Islet of Langerhans (tissue), 1 donor: Measurements from ENCODE around the gene RASIP1.
"Not testable (repeated sequence)": the region's sequence is repeated elsewhere in the genome, so short reads cannot be mapped to it uniquely, and the experiment has no call there.

ENCODE experiments used
- FAIRE-seq: peaks from one replicate; lab custom pipeline; 2011; peaks lifted over from hg19 to GRCh38; lab: Jason Lieb, UNC

Gene RASIP1

DNA sequence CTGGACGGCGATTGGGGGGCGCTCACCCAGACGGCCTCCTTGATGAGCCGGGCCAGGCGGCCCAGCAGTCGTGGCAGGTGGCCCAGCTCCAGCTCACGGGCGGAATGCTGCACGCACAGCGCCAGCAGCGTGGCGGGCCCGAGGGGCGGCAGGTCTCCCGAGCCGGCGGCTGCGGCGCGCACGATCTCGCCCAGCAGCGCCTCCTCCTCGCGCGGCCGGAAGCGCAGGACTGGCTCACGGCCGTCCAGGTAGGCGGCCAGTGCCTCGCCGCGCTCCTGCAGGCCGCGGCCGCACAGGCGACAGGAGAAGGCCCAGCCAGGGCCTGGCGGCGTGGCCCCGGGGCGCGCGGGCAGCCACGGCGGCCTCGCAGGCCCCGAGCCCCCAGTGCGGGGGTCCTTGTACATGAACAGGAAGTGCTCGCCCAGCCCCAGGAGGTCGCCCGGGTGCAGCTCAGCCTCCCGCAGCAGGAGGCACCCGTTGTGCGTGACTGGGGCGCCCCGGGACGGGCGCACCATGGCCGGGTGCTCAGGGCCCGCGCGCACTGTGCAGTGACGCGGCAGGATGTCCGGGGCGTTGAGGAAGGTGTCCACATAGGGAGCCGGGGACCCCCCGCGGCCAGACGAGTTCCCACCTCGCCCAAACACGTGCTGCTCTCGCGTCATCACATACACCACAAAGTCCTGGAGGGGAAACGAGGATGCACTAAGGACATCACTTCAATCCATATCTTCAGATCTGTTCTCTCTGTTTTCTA lies 11.3 kb downstream of the RASIP1 start:
- FAIRE-seq = no peak

GRCh38 chr19:48726556-48726955 lies 13.9 kb downstream of the RASIP1 start:
- FAIRE-seq = no peak

DNA sequence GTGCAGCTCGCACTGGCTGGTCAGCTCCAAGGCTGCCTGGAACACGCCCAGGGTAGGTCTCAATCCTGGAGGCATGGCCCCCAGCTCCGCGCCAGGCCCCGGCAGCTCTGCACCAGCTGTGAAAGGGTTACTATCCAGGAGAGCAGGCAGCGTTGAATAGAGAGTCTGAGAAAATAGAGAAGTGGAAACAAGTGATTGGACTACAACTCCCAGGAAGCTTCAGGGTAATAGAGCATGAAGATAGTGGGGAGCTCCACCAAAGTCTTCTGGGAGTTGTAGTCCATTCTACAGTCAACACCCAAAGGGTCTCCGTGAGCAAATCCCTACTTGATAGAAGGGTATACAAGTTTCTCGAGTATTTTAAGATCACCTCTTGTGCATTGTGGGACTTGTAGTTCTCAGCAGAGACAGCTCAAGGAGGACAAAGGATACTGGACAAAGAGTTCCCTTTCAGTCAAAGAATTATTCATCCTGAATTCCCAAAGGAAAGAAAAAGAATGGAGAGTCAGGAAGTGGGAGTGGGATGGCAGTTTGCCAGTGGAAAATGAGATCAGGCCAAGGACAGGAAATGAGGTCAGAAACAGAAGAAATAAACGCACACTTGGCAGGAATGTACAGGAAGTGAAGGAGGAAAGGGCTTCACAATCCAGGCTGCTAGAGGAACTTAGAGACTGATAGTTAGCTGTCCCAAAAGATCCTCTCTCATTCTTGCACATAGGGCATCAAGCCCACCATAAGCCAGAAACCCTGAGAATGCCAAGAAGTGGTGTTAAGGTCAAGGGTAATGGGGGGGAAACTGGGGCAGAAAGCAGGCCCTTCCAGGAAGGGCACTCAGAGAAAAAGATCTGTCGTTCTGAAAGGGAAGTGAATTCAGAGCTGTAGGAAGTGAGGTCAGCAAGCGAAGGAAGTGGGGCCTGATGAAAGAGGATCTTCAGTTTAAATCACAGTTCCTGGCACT lies 15.3 kb downstream of the RASIP1 start:
- FAIRE-seq = no peak

DNA sequence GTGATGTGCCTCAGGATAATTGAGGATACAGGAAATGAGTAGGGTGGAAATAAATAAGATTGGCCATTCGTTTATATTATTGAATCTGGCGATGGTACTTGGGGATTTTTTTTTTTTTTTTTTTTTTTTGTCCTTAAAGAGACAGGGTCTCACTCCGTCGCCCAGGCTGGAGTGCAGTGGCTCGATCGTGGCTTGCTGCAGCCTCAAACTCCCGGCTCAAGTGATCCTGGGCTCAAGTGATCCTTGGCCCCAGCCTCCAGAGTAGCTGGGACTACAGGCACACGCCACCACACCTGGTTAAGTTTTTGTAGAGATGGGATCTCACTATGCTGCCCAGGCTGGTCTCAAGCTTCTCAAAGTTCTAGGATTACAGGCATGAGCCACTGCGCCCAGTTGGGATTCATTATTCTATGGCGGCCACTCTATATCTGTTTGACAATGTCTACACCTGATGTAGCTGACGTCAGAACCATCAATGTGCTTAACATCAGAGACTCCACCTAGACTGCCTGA lies 18.2 kb downstream of the RASIP1 start:
- no peak for FAIRE-seq

- peak; percentile 99 for FAIRE-seq
Measured at GRCh38 chr19:48720613-48721296, 19.7 kb downstream of the RASIP1 start.

DNA sequence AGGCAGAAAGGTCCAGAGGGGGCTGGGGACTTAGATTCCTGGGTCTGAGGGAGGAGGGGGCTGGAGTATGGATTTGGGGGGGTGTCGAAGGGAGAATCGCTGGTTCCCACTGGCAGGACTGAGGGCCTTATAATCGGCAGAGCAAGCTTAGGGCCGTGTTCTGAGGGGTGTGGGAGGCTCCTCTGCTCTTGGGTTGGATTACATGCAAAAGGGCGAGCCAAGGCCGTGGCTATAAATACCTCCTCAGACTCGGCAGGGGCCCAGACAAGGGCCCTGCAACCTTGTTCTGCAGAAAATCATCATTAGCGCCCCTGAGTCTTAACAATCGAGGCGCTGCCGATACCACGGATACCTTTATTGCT lies 20.2 kb downstream of the RASIP1 start:
- FAIRE-seq = no peak

DNA sequence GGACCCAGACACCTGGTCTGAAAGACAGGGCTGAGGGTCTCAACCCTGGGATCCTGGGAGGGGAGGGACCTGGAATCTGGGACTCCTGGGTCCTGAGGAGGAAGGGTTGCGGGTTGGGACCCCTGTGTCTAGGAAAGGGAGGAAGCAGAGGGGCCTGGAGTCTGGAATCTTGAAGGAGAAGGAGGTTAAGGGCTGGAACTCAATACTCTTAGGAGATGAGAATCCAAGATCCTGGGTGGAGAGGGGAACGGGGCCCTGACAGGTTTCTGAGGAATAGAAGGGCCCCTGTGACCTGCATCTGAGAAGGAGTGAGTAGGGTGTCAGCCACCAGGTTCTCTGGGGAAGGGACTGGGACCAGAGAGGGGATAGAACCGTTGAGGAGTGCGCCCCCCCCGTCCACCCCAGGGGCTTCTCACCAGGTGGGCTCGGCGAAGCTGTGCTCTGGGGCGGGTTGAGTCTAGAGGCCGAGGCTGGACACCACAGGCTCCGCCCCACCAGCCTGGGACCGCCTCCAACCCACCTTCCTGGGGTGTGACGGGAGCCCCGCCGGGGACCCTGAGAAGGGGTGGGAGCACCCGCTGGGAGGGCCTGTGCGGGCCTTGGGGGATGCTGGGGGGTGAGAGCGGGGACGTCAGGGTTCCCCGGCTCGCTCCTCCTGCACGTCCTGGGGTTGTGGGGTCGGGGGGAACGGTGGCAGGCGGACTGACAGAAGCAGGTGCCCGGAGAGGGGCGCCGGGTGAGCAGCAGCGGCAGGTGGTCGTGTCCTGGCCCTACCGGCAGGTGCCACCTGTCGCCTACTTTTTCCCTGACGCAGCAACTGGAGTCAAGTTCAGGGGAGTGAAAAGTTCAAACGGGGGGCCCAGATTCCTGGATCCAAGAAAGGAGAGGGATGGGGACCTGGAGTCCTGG lies 20.9 kb downstream of the RASIP1 start, which contains the start of gene MAMSTR:
MAMSTR (minus strand) TSS at position 463 of the 909 bp plus-strand sequence. CDS start 694 bp downstream, outside the sequence.
- FAIRE-seq = no peak

GRCh38 chr19:48718711-48719231 lies 21.6 kb downstream of the RASIP1 start:
- FAIRE-seq = no peak

GRCh38 chr19:48718106-48718505 lies 22.3 kb downstream of the RASIP1 start:
- FAIRE-seq = not testable (repeated sequence)

DNA sequence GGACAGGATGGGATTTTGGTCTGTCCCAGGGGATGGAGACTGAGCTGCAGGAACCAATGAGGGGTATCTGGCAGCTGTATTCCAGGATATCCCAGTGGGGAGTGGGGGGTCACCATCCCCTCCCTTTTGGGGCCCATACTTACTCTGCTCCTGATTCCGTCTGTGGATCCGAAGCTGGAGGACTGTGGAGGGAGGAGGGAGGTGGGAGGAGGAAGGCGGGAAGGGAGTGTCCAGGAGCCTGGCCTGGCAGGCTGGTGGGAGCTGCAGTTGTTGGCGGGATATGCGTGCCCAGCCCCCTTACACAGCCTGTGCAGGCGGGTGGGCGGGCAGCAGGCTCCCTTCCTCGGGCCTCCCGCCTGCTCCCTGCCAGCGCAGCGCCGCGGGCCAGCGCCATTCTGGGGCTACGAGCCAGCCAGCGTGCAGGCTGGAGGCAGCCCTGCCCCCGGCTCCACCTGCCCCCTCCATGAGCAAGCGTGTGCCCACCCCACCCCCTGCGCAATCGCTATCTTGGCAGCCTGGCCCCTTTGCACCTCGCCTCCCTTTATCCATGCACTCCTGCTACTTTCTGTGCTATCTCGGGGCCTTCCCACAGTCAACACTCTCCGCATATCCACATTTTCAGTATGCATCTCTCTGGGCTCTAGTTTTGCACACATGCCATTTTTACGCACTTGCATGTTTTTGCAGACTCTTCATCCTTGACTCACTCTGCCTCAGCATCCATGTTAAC lies 23.7 kb downstream of the RASIP1 start:
- no peak for FAIRE-seq

DNA sequence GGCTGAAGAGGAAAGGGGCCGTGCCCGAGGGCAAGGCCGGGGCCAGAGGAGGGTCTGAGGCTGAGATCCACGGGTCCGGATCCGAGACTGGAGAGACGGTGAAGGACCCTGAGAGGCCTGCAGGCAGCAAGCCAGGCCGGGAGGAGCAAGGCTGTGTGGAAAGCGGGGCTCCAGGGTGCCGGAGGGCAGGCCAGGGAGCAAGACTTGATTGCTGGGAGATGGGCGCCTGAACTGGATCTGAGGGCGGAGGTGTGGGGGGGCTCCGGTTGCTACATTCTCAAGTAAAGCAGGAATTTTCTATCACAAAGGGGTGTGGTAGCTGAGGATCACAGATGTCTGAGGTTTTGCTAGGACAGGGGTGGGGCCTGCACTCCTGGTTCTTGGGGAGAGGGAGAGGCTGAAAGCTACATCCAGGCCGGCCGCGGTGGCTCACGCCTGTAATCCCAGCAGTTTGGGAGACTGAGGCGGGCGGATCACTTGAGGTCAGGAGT lies 24.7 kb downstream of the RASIP1 start:
- no peak for FAIRE-seq

DNA sequence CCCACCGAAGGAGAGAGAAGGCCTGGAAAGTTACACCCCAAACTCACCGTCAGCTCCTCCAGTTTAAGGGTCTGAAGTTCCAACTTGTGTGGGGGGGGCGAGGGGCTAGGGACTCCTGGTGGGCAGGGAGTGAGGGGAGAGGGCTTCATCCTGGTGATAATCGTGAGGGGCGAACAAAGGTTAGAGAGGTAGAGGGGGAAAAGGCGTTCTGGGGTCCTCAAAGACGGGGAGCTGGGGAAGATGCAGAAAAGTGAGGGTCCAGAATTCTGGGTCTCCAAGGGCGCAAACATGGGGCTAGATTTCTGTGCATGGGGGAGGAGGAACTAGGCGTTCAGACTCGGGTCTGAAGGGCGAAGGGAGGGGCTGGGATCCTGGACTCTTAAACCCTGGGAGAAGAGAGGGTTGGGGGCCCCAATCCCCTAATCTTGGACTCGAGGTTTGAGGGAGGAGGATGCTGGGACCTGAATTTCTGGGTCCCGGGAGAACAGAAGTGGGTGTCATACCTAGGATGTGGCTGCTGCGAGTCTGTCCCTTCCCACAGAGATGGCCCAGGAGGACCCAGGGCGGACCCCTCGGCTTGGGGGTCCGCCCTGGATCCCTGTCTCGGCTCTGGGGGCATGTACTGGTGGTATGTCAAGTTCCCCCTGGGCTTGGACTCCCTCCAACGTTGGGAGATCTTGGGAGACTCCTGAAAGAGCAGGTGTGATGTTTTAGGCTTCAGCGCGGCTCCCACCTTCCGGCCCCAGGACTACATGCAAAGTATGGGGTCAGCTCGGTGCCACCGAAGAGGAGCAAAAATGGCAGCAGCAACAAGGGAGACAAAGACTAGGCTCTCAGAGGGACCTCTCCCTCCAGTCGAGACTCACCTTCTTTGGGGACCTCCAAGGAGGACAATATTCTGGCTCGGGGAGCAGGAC lies 25.4 kb downstream of the RASIP1 start:
- no peak for FAIRE-seq

DNA sequence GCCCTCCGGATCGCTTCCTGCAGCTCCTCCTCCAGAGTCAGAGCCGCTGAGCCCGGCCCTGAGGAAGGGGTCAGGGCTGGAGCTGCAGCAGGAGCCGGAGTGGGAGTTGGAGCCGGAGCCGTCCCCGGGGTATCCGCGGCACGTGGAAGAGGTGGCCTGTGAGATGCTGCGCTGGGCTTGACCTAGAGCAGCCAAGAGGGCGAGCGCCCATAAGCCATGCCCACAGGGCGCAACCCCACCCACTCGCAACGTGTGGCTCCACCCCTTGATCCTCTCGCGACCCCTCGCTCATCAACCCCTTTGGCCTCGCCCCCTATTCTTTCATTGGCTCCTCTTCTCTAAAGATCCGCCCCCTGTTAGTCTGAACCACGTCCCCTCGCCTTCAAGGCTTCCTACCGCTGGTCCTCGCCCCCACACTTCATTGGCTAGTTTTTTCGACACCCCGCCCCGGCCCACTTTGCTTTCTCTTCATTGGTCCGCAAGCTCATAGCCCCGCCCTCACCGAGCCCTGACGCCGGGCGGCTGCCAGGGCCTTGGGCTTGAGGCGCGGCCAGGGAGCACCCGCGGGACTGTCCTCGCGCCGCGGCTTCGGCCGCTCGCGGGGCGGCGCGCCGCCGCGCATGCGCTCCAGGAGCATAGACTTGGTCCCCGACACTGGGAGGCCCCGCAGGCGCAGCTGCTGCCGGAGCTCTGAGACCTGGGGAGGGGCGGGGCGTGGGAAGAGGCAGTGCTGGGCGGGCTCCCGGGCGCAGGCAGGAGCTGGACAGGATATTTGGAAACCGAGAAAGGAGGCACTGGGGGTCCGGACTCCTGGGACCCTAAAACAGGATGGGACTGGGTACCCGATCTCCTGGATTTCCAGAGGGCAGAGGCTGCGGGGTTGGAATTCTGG lies 26.3 kb downstream of the RASIP1 start:
- FAIRE-seq = peak; percentile 81

DNA sequence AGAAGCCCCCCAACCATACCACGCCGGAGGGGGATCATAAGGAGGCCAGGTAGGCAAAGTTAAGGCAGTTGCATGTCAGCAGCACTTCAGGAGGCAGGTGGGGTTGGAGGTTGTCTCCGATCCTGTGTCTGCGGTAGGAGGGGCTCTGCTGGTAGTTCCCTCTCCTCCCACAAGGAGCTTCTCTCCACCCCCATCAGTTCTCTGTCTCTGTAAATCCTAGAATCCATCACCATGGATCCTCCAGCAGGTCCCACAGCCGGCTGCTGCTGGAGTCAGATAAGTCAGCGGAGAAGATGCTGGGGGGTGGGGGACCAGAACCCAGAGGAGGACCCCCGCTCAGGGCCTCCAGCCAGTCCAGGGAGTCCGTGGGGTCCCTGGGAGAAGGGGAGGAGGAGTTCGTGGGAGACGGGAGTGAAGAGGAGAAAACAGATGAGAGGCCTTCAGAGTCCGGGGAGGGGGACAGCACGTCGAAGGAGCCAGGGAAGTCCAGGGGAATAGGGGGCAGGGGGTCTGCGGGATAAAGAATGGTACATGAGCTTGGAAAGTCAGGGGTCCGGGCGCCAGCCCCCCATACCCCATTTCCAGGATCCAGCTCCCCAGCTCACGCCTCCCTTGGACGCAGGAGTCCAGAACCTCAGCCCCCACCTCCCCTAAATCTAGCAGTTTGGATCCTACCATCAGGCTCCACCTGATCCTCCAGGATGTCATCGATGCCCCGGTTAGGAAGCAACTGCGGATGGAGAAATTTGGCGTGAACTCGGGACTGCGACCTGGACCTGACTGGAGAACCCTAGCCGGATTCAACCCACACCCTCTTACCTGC lies 27.2 kb downstream of the RASIP1 start:
- FAIRE-seq = no peak

- FAIRE-seq = no peak
Measured at GRCh38 chr19:48711106-48711662, 29.2 kb downstream of the RASIP1 start.

DNA sequence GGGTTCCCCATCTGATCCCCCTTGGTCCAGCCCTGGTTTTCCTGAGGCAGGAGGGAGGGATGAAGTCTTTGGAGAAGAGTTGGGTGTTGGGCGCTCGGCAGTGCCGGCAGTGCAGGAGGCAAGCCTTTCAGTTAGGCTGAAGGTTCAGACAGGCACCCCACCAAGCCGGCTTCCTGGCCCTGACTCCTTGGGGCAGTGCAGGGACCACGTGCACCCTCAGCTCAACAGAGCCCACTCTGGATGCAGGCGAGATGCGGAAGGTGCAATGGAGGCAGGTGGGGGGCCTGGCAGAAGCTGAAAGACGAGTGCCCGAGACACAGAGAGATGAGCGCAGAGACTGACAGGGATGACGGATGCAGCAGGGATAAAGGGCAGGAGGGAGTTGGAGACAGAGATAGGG lies 31.9 kb downstream of the RASIP1 start:
- FAIRE-seq = no peak

DNA sequence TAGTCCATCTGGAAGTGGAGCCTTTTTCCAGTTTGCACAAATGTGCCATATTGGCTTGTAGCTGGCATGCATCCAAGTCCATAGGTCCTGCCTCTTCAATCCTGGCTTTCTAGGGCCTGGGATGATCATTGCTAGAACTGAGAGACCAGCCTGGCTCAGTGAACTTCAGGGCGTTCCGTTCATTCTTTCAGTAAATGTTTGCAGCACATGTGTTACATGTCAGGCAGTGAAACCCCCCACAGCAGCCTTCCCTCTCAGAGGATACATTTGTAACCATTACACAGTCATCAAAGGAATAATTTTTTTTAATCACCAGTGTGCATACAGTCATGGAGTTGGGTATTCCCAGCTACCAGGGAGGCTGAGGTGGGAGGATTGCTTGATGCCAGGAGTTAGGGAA lies 35.0 kb downstream of the RASIP1 start:
- FAIRE-seq = no peak
